ENCODE measurements around the gene PCP4L1.
"Not testable (repeated sequence)": the region's sequence is repeated elsewhere in the genome, so short reads cannot be mapped to it uniquely, and the experiment has no call there.

PCP4L1 gene

DNA sequence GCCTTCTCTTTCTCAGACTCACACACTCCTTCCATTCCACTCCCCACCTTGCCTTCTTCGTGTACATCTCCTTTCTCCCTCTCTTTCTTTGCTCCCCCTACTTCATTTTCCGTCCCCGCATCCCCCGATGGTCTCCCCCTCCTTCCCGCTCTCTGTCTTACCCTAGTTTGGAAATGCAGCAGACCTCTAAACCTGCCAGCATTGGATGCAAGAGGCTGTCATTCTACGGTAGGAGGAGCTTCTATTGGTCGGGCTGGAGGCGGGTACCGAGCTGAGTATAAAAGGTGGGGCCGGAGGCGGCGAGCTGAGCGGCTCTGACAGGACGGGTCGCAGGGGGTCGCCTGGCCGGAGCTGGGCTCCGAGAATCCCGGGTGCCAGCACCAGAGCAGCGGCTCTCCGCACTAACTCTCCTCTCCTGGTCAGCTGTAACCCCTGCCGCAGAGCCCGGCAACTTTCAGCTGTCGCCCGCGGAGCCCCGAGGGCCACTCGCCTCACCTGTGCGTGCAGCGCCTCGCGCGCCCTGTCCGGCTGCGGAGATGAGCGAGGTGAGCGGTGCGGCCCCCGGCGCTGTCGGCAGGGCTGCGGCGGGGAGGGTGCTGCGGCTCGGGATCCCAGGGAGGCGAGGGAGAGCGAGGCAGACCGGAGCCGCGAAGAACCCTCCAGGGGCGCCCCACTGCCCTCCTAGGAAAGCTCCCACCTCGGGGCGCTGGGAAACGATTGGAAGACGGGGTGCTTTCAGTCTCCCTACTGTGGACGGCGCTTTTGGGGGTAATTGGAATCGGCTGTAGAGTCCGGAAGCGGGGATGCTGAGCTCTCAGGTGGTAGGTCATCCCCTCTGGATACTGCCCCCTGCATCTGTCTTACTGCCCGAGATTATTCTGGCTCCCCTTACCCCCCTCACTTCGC, at the start of gene PCP4L1:
TSS of gene PCP4L1 (plus strand) at position 307 of the 906 bp plus-strand sequence. CDS start at position 537, 230 bp downstream.
- DNase-seq (ENCODE audit: low read depth in 2 of 2), result peak; percentile 26 to 36

- peak; percentile 69 to 70 for DNase-seq (ENCODE audit: low read depth in 2 of 2)
These were observed 48.6 kb upstream of the PCP4L1 start for GRCh38 chr1:161209790-161210409.

GRCh38 chr1:161214369-161214768, 44.2 kb upstream of the PCP4L1 start:
- no peak for DNase-seq (ENCODE audit: low read depth in 2 of 2)

DNA sequence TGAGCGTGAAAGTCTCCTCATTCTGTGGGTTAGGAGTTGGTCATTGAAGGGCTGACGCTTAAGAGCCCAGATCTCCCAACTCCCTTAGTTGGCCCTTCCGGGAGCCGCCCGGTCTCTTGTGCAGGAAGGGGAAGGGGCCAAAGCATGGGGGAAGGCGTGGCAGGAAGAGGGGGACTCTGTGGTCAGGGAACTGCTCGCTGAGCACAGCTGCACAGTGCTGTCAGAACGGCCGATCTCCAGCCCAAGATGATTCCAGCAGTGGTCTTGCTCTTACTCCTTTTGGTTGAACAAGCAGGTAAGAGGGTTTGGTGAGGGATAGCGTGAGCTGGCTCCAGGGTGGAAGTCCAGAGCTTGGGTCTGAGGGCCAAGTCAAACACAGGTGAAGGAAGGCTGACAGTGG, 43.5 kb upstream of the PCP4L1 start, which contains the start of gene FCER1G:
TSS of gene FCER1G (plus strand) at position 220 of the 400 bp plus-strand sequence. CDS start at position 247, 27 bp downstream.
- DNase-seq (ENCODE audit: low read depth in 2 of 2), result no peak

DNA sequence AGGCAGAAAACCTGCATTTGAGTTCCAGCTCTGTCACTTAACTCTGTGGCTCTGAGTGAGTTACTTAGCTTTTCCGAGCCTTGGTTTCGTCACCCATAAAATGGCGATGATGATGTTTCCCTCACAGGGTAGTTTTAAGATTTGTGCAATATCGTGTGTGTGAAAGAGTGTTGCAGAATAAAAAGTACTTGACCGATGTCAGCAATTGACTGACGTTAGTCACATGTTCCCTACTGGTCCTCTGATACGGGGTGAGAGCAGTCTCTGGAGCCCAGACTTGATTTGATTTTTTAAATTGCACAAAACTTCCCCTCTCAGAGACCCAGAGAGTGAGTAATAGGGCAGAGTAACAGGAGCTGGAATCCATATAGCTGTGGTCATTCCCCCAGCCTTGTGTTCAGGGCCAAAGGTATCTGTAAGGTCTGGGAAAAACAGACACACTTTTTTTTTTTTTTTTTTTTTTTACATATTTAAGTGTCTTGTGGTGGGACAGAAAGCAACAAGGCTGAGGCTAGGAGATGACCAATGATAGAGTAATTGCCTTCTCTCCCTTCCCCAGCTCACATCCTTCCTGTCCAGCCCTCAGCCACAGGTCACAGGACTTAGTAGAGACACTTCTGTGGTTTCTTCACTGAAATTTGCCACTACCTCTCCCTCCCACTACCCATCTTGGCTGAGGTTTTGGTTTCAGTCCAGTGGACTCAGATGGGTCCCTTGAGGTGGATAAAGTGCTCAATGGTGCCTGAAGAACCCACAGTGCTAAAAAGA, 41.4 kb upstream of the PCP4L1 start:
- no peak for DNase-seq (ENCODE audit: low read depth in 2 of 2)

DNA sequence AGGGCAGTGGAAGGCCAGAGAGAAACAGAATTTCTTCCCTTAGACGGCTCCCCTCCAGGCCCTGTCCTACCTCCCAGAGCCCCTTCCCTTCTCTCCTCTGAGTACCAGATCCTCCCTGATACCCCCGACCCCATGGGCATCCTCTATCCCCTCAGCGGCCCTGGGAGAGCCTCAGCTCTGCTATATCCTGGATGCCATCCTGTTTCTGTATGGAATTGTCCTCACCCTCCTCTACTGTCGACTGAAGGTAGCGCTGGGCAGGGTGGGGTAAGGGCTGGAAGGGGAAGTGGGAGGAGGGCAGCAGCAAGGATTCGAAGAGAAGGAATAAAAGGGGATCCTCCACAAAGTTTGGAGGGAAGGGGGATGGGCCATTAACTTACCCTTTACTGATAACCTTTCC, 40.7 kb upstream of the PCP4L1 start:
- no peak for DNase-seq (ENCODE audit: low read depth in 2 of 2)

DNA sequence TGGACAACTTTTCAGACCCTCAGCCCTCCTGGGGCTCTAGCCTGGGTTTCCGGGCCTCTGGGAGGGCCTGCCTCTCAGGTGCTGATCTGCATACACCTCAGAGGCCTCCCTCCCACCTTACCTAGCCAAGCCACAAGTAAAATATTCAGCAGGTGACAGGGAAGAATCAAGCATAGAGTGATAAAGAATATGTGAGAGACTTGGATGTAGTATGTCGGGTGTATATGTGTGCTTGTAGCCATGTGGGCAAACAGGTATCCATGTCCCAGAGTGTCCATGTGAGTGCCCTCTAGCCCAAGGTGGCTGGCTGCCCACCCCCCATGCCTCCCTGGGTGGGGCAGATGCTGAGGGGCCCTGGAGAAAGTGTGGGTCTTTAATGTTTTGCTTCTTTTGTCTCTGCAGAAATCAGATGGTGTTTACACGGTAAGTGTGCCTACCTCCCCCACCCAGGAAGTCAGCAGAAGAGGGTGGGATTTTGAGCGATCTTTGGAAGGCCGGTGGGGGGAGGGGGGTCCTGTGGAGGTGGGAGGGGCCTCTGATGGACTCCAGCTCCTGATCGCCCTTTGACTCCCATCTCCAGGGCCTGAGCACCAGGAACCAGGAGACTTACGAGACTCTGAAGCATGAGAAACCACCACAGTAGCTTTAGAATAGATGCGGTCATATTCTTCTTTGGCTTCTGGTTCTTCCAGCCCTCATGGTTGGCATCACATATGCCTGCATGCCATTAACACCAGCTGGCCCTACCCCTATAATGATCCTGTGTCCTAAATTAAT, 40.1 kb upstream of the PCP4L1 start:
- DNase-seq (ENCODE audit: low read depth in 2 of 2), result no peak

GRCh38 chr1:161219078-161219892, 39.3 kb upstream of the PCP4L1 start:
- DNase-seq (ENCODE audit: low read depth in 2 of 2), result no peak

GRCh38 chr1:161220002-161220401, 38.5 kb upstream of the PCP4L1 start:
- no peak for DNase-seq (ENCODE audit: low read depth in 2 of 2)

DNA sequence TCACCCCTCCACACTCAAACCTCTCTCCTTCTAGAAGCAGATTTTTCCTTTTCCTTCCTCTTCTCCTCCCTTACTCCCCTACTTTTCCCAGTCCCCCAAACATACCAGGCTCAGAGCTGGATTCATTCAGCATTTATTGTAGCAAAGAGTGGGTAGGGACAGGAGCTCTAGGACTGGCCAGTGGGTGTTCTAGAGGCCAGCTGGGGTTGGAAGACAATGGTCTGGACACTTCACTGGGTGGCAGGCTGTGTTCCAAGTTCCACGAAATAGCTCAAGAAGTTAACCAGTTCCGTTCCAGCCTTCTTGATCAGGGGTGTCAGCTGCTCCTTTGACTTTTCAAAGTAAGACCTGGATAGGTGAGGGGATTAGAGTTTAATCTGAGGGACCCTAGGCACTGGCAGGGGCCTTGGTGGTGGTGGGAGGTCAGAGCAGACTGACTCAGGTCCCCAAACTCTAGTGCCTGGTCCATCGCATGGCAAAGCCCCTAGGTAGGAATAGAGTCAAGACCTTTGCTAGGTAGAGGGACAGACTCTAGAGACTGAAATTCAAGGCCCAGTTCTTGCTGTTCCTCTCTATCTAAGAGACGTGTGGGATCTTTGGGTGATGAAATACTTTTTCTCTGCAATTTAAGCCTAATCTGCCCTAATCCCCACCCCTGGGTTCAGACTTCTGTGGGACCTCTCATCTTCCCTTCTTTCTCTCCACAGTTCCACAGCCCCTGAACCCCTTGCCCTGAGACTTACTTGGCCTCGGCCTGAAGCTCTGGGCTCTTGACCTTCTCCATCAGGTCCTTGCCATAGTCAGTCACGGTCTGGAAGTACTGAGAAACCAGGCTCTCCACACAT, 36.1 kb upstream of the PCP4L1 start:
- DNase-seq (ENCODE audit: low read depth in 2 of 2), result no peak

DNA sequence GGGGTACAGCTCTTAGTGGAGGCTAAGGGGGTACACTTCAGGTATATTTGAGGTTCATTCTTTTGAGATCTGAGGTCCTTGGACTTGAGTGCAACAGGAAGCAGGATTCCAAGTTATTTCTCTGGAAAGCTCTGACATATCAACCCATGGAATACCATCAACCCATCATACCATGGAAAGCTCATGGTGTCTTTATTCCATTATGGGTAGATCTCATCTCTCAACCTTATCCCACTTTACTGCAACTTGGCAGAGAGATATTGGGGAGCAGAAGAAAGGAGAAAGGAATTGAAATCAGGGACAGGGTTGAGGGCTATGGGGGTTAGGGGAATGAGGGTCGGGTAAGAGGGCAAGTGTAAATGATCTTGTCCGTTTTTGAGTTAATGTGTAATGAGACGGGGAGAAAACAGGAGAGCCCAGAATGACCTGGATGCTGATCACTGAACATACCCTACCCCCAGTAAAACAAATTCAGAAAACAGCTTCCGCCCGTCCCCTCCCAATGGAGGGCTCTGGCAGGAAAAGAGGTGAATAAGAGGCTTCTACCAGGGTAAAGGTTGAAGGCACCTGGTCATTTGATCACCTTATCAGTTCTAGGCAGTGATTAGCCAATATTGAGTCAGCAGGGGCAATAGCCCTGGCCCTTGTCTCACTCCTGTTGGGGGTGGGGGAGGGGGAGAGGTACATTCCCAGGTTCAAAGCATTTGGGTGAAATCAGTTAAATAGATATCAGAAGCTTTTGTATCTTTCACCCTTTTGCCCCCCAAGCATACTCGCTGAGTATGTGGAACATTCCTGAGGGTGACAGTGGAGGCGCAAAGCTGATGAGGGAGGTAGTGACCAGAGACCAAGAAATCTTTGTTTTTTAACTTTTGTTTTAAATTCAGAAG, 34.5 kb upstream of the PCP4L1 start:
- no peak for DNase-seq (ENCODE audit: low read depth in 2 of 2)

DNA sequence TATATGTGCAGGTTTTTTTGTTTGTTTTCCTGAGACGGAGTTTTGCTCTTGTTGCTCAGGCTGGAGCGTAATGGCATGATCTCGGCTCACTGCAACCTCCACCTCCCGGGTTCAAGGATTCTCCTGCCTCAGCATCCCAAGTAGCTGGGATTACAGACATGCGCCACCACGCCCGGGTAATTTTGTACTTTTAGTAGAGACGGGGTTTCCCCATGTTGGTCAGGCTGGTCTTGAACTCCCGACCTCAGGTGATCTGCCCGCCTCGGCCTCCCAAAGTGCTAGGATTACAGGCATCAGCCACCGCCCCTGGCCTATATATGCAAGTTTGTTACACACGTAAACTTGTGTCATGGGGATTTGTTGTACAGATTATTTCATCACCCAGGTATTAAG, 33.9 kb upstream of the PCP4L1 start:
- DNase-seq (ENCODE audit: low read depth in 2 of 2), result not testable (repeated sequence)

- no peak for DNase-seq (ENCODE audit: low read depth in 2 of 2)
These were observed 33.4 kb upstream of the PCP4L1 start for GRCh38 chr1:161225178-161225533.

DNA sequence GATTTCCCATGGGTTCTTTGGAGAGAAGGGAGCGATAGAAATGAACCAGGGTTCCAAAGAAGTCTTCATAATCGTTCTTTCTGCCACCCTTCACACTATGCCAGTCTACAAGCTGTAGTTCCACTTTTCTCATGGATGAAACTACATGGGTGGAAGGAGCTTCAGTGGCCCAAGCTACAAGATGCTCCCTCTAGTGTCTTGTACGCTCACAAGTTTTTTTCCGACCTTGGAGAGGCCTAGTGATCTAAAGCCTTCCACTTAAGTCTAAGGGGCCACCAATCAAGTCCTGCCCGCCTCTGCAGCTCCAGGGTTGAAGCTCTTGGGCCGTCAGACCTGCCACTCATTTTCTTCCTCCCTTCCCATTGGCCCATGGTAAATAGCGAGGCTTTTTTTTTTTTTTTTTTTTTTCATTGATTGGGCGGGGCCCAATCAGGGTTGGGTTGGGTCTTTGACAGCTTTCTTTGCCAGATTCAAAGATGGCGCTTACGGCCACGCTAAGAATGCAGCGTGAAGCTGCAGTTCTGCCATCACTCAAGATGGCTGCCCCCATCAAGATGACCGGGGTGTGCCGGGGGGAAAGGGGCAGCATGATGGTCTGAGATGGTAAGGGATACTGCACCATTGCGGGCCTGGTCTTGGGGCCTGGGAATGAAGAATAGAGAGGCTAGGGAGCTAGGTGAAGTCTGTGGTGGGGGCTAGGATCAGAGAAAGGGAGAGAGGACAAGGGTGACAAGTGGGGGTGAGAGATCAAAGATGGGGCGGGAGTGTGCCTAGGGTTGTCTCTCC, 32.8 kb upstream of the PCP4L1 start, which contains the start of gene TOMM40L:
TSS of gene TOMM40L (plus strand) at position 527 of the 786 bp plus-strand sequence. CDS start 430 bp downstream, outside the sequence.
- peak; percentile 74 to 86 for DNase-seq (ENCODE audit: low read depth in 2 of 2)

DNA sequence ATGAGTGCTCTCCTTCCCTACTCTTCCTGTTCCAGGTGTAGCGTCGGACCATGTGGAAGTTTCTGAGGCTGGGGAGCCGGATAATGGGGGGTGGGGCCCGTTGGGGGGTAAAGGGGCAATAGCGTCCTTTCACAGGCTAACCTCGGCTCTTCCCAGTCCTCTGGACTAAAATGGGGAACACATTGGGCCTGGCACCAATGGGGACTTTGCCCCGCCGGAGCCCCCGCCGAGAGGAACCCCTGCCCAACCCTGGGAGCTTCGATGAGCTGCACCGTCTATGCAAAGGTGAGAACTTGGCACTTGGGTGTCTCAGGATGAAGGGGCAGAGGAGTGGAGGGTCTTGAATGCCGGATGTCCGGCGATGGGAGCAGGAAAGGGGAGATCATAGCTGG, 32.2 kb upstream of the PCP4L1 start:
- no peak for DNase-seq (ENCODE audit: low read depth in 2 of 2)

DNA sequence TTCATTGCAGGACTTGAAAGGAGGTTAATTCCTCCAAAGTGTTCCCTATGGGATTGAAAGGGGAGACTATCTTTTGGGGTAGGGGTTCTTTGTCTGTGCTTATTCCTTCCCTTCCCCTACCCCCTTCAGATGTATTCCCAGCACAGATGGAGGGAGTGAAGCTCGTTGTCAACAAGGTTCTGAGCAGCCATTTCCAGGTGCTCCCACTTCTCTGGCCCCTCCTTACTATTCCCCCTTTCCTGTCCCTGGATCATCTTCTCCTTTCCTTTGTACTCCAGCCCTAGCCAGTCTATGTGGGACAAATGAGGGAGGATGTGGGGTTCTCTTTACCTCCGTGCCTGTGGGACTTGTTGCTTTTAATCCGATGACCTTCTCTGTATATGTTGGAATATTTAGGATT, 31.8 kb upstream of the PCP4L1 start:
- no peak for DNase-seq (ENCODE audit: low read depth in 2 of 2)

DNA sequence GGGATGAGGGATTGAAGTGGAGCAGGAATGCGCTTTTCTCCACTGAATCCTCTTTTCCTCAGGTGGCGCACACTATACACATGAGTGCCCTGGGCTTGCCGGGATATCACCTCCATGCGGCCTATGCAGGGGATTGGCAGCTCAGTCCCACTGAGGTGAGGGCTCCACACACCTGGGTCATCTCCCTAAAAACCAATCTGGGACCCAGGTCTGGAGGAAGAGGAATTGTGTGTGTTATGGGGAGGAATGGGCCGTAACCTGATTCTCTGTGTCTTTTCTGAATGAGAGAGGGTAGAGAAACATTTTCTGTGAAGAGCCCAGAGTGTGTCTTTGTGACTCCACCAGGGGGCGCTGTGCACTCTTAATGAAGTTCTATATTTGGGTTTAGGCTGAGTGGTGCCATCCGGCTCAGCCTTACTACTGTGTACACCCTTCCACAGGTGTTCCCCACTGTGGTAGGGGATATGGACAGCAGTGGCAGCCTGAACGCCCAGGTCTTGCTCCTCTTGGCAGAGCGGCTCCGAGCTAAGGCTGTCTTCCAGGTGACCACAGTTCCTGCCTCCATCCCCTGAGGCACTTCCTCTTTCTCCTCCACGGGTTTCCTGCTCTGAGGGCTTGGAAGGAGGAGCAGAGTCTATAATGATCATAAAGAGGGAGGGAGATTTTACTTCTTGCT, 31.2 kb upstream of the PCP4L1 start:
- DNase-seq (ENCODE audit: low read depth in 2 of 2), result peak; percentile 84 to 94

Measured in stimulated activated CD4-positive, alpha-beta T cell treated with anti-CD3 and anti-CD28 coated beads, Interleukin-4, amount 100 ng/mL, for 48 hours (primary cell).